AG09309 (cell line): ENCODE measurements around the gene TCP1.

Experiments
- DNase-seq: peaks from one replicate; pipeline ENCODE4 v3.0.0-alpha.2; 2010; ENCODE audit warnings: low read depth
- H3K4me3 ChIP-seq: 2 replicates; pipeline ENCODE4 v1.5.1; 2011; ENCODE audit warnings: mild to moderate bottlenecking, low read depth, low read length, moderate library complexity; ENCODE audit not compliant: control insufficient read depth
- CTCF ChIP-seq: IDR thresholded peaks from 2 replicates; pipeline ENCODE4 v1.5.1; 2011; ENCODE audit warnings: mild to moderate bottlenecking, low read depth, low read length, inconsistent platforms; ENCODE audit not compliant: insufficient read depth, control insufficient read depth; ENCODE audit errors: missing control alignments

The TCP1 gene

DNA sequence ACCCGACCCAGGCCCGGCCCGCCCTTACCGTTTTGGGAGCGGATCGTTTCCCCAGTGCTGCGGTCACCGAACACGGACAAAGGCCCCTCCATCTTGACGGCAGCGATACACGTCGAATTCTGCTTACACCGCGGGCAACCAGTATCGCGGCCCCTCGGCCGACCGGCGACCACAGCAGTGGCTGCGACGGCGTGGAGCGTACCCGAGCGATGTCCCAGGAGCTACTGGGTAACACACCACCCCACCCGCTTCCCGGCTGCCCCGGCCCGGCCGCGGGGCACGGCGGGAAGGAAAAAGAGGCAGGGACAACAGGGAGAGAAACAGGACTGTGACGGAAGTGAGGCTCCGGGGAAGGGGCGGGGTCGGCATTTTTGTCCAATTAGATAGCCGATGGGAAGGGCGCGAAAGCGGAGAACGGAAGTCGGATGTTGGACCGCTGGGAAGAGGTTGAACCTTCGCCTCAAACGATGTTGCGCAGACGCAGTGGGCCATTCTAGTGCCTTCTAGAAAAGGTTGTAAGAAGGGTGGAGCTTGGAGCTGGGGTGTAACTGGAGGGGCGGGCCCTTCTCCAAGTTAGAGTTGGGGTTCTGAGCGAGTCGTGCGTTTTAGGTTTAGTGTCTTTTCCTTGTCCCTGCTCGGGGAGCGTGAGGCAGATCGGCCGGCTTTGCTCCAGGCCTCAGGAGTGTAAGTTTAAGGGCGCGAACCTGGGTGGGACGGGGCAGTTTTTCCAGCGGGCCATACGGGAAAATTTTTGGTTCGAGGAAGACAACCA is at the start of gene TCP1:
TCP1 (minus strand) TSS at position 226 of the 772 bp plus-strand sequence; CDS start at position 92, 134 bp downstream.
- peak within 1 kb of the TSS; percentile 69 for H3K4me3 ChIP-seq
- DNase-seq = peak; percentile 98
- no peak for TF ChIP-seq CTCF

DNA sequence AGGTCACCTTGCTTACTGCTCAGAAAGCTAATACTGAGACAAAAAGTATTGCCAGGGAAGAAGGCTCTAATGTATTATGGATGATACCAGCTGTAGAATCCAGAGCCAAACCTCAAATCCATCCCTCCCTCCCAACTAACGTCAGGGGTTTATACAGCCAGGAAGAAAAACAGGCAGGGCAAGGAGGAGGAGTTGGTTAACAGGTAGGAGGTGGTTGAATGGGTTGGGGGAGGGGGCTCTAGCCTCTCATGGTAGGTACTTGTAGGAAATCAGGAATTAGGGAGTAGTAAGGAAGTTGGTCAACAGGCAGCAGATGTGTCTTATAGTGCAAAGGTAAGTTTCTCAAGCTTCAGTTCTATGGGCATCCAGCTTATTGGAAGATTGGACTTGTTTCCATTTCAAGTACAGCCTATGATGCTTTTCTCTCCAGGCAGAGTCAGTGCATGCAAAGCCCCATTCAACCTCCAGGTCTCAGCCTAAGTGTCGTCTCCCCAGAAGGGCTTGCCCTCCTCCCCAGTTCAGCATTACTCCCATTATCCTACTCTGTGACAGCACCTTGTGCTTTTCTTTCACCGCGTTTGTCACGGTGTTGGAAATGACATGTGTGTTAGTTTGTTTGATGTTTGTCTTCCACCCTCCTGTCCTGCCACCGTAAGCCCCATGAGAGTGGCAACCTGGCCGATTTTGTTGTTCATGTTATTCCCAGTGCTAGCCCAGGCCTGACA is 48.8 kb upstream of the TCP1 start:
- TF ChIP-seq CTCF = no peak
- DNase-seq = no peak

GRCh38 chr6:159837511-159837910 is 48.1 kb upstream of the TCP1 start:
- no peak for TF ChIP-seq CTCF
- no peak overlapping the region for H3K4me3 ChIP-seq

More for the DNA sequence above, 48.8 kb upstream of the TCP1 start:
- H3K4me3 ChIP-seq = no peak overlapping the region

DNA sequence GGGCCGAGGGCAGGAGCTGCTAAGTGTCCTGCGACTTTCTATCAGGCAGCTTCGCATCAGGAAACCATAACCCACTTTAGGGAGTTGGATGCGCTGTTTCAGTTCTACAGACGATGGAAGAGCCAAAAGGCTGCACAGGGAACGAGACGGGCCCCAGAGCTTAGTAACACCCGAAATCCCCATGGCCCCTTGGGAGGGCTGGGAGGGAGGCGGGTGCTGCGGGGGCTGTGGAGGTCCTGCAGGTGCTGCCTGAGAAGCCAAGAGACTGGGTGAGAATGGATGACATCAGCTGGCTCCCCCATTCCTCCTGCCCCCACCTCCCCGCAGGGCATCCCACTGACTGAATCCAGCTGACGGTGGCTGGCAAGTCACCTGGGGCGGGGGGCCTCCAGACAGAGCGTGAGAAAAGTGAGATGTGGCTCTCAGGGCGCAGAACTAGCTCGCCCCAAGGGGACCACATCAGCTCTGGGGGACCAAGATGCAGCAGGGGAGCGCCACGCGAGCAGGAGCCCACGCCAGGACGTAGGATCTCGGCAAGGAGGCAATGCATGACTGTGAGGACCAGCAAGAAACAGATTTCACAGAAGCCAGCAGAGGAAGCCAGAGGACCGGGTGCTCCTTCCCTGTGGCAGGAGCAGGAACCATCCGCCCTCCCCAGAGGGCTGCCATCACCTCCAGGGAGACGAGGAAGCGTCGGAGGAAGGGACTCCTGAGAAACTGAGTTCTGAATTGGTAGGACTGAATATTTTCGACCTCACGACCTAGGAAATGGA is 47.5 kb upstream of the TCP1 start:
- H3K4me3 ChIP-seq = no peak overlapping the region
- no peak for TF ChIP-seq CTCF
- DNase-seq = no peak

More at GRCh38 chr6:159837511-159837910, 48.1 kb upstream of the TCP1 start:
- no peak for DNase-seq

GRCh38 chr6:159833997-159834603 is 44.7 kb upstream of the TCP1 start:
- no peak for DNase-seq
- no peak for TF ChIP-seq CTCF
- H3K4me3 ChIP-seq = no peak overlapping the region

DNA sequence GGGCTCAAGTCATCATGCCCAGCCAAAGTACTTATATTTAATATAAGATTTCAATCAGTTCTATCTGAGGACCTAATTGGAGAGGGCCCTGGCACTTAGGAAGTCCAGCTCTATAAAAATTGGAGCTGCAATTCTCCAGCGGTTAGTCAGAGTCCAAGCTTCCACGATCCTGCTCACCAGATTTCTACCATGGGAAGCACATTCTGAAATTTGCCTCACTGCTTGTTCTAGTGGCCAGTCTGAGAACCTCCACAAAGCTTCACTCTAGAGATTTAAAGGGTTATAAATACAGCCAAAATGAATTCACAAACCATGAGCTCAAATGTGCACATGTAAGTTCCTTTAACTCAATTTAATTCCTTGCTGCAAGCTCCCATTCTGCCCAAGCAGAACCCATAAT is 44.2 kb upstream of the TCP1 start:
- peak; percentile 48 for TF ChIP-seq CTCF
- DNase-seq = peak; percentile 77
- H3K4me3 ChIP-seq = no peak overlapping the region
